Common myeloid progenitor, CD34-positive (primary cell): ENCODE data around the gene STXBP4.

Source experiments
- CTCF ChIA-PET: fragments of 350-600 bp; sonication (Branson Sonifier 250); formaldehyde crosslinking; loops from one replicate; lab custom pipeline; 2021; ENCODE audit warnings: antibody characterized with exemption; lab: Charles Lee
- POLR2A ChIA-PET: fragments of 350-600 bp; sonication (Branson Sonifier 250); formaldehyde crosslinking; loops from one replicate; lab custom pipeline; 2021; ENCODE audit warnings: antibody characterized with exemption; lab: Charles Lee
- DNase-seq, 3 donors: peaks; one replicate each; pipeline versions ENCODE4 v3.0.0 to v3.0.0-alpha.2; 2013
- H3K27ac ChIP-seq, 2 experiments: 1 replicate in 1 of 2; 2 replicates in 1 of 2; pipeline ENCODE4 v1.7.0; 2013; ENCODE audit warnings: inconsistent platforms in 2 of 2, low read length in 2 of 2, mild to moderate bottlenecking in 2 of 2, low read depth in 1 of 2, moderate library complexity in 1 of 2; ENCODE audit not compliant: severe bottlenecking in 2 of 2, insufficient read depth in 1 of 2, poor library complexity in 1 of 2
- H3K27me3 ChIP-seq, 5 experiments: replicated peaks in 2 of 5; 1 replicate in 3 of 5; 2 replicates in 2 of 5; pipeline versions ENCODE4 v1.6.1 to v1.7.0; 2013; ENCODE audit warnings: low read length in 4 of 5, mild to moderate bottlenecking in 2 of 5, moderate library complexity in 2 of 5, inconsistent platforms in 1 of 5; ENCODE audit not compliant: insufficient read depth in 5 of 5, control insufficient read depth in 4 of 5
- H3K36me3 ChIP-seq, 4 experiments: 1 replicate in 2 of 4; 2 replicates in 2 of 4; pipeline versions ENCODE4 v1.6.1 to v1.7.0; 2013; ENCODE audit warnings: low read length in 3 of 4, control low read depth in 1 of 4, mild to moderate bottlenecking in 1 of 4; ENCODE audit not compliant: control insufficient read depth in 4 of 4, insufficient read depth in 4 of 4
- H3K4me1 ChIP-seq, 4 experiments: 1 replicate in 3 of 4; 2 replicates in 1 of 4; pipeline versions ENCODE4 v1.6.1 to v1.7.1; 2013; ENCODE audit warnings: low read length in 3 of 4, mild to moderate bottlenecking in 3 of 4, control low read depth in 1 of 4, inconsistent platforms in 1 of 4, moderate library complexity in 1 of 4; ENCODE audit not compliant: control insufficient read depth in 4 of 4, insufficient read depth in 4 of 4; ENCODE audit errors: control extremely low read depth in 1 of 4
- H3K4me3 ChIP-seq, 7 experiments: 1 replicate in 4 of 7; 2 replicates in 3 of 7; pipeline versions ENCODE4 v1.5.1 to v1.7.0; 2013; ENCODE audit warnings: mild to moderate bottlenecking in 7 of 7, low read length in 6 of 7, moderate library complexity in 6 of 7, inconsistent platforms in 2 of 7, low read depth in 2 of 7, control low read depth in 1 of 7; ENCODE audit not compliant: insufficient read depth in 4 of 7, control insufficient read depth in 1 of 7; ENCODE audit errors: extremely low read depth in 1 of 7
- H3K9me3 ChIP-seq, 5 experiments: 1 replicate in 4 of 5; 2 replicates in 1 of 5; pipeline versions ENCODE4 v1.6.1 to v1.7.1; 2013; ENCODE audit warnings: low read length in 4 of 5, mild to moderate bottlenecking in 2 of 5, inconsistent platforms in 1 of 5, low read depth in 1 of 5, moderate library complexity in 1 of 5; ENCODE audit not compliant: control insufficient read depth in 4 of 5, insufficient read depth in 2 of 5; ENCODE audit errors: control extremely low read depth in 1 of 5
- WGBS: methylation state at CpG from one replicate; pipeline ENCODE4 v1.1.5; 2013; ENCODE audit not compliant: insufficient coverage; 5-methylcytosine and 5-hydroxymethylcytosine counted together

The STXBP4 gene

DNA sequence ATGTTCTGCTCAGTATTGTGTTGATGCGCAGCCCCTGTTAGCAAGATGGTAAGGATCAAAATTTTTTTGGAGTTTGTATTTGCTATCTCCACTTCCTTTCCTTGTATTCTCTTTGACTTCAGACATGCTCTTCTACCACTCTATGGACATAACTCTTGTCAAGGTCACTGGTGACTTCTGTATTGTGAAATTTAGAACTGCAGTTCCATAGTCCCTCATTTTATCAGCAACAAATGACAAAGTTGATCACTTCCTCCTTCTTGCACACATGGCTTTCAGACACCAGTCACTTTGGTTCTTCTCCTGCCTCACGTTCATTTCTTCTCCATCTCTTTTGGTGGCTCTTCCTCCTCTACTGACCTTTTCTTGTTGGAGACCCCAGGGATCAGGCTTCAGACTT, 21.2 kb upstream of the STXBP4 start:
- ChIA-PET CTCF (no interaction called here), POLR2A (no interaction called here)
- WGBS, result 71% methylated on average over 1 of the region's 2 CpGs
- Histone ChIP-seq H3K4me3 (no peak overlapping the region), H3K9me3 (no peaks in the 10 kb centered on the region), H3K36me3 (peaks cover 0 to 3% (median 0%) of the 10 kb centered on the region in 4 experiments), H3K4me1 (peaks cover 0 to 45% (median 15%) of the 10 kb centered on the region in 4 experiments), H3K27ac (no peak overlapping the region), H3K27me3 (no peaks in the 10 kb centered on the region)
- no peak for DNase-seq

DNA sequence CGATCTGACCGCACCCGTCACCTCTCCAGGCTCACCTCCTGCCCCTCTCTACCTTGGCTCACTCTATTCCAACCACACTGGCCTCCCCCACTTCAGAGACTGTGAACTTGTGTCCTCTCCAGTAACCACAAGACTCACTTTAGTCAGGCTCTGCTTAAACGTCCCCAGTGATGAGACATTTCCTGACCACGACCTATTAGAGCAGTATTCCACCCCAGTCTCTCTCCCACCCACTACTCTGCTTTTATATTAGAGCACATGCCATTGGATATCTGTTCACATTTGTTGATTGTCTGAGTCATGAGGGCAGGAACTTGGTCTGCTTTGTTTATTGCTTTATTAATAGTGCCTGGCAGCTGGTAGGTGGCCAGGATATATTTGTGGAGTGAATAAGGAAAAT, 20.2 kb upstream of the STXBP4 start:
- Histone ChIP-seq H3K27ac (no peak overlapping the region), H3K36me3 (peaks cover 0 to 6% (median under 1%) of the 10 kb centered on the region in 4 experiments), H3K4me3 (no peak overlapping the region), H3K4me1 (peaks cover 0 to 45% (median 15%) of the 10 kb centered on the region in 4 experiments), H3K27me3 (no peaks in the 10 kb centered on the region), H3K9me3 (no peaks in the 10 kb centered on the region)
- peak in 2 of 3 donors; percentile 60 to 76 for DNase-seq
- POLR2A ChIA-PET, result no interaction called here
- CTCF ChIA-PET, result no interaction called here
- WGBS, result 46% methylated on average over 5 of the region's 5 CpGs

DNA sequence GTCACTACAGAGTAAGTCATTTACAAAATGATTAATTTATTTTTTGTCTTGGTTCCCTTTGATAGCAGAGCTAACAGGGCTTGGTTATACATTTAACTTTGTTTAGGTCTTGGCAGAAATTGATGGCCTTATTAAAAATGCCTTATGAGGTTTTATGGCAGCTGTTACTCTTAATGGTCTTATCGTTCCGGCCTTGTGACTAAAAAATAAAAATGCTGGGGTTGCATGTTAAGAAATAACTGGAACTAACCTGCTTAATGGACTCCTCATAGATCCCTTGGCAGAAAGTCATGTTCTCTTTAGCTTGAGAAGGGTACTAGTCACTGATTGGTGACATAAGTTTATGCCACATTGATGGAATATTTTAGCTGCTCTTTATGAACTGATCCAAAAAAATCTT, 18.4 kb upstream of the STXBP4 start:
- ChIA-PET POLR2A (no interaction called here), CTCF (interaction anchor here (1.1 kb wide), 1 partner anchor 11 kb away, joined by 4 read pairs; no protein-coding TSS in a partner anchor)
- H3K27ac ChIP-seq, result no peak overlapping the region
- H3K27me3 ChIP-seq, result no peaks in the 10 kb centered on the region
- DNase-seq, result no peak
- H3K36me3 ChIP-seq, result peaks cover 0 to 17% (median 1%) of the 10 kb centered on the region in 4 experiments
- no peaks in the 10 kb centered on the region for H3K9me3 ChIP-seq
- H3K4me1 ChIP-seq, result peaks cover 0 to 37% (median 11%) of the 10 kb centered on the region in 4 experiments
- WGBS, result 100% methylated on average over 2 of the region's 2 CpGs
- H3K4me3 ChIP-seq, result no peak overlapping the region

DNA sequence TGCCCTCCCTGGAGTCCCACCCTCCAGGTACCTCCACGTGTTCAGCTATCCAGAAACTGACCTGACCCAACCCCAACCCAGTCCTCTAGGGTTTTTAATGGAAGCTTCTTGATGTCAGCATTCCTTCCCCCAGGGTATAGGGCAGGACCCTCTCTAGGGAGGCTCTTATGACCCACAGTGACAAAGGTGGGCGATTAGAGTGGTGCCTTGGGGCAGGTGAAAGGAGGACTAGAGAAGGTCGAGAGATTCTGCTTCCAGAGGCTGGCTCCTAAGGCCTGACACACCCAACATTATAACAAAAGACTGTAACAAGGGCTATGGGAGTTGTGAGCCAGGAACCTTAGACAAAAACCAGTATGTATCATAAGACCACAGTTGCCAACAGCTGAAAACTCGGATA, 17.3 kb upstream of the STXBP4 start:
- ChIA-PET CTCF (no interaction called here), POLR2A (no interaction called here)
- H3K4me3 ChIP-seq, result no peak overlapping the region
- no peaks in the 10 kb centered on the region for H3K9me3 ChIP-seq
- peaks cover 0 to 18% (median 1%) of the 10 kb centered on the region in 4 experiments for H3K36me3 ChIP-seq
- no peaks in the 10 kb centered on the region for H3K27me3 ChIP-seq
- H3K4me1 ChIP-seq, result peaks cover 0 to 26% (median 3%) of the 10 kb centered on the region in 4 experiments
- WGBS, result 38% methylated on average over 1 of the region's 4 CpGs
- no peak for DNase-seq
- H3K27ac ChIP-seq, result no peak overlapping the region

DNA sequence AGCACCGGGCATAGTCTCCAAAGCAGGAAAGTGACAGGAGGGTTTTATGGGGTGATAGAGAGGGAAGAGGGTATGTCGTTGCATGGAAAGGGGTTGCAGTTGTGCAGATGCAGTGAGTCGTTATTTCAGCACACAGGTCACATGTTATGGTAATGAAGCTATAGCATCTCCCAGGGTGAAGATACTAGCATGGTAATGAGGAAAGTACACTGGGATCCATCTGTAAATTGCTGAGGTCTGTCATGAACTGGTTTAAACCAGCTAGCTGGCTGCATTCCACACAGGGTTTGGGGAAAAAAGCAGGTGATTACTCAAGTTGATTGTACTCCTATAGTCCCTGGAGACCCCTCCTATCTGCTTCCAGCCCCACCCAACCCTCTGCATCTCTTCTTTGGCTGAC, 11.8 kb upstream of the STXBP4 start:
- WGBS, result 95% methylated on average over 3 of the region's 3 CpGs
- Histone ChIP-seq H3K4me1 (no peaks in the 10 kb centered on the region), H3K36me3 (peaks cover 7 to 47% (median 28%) of the 10 kb centered on the region in 4 experiments), H3K27me3 (no peaks in the 10 kb centered on the region), H3K27ac (no peak overlapping the region), H3K9me3 (no peaks in the 10 kb centered on the region), H3K4me3 (no peak overlapping the region)
- ChIA-PET POLR2A (no interaction called here), CTCF (no interaction called here)
- DNase-seq, result no peak

DNA sequence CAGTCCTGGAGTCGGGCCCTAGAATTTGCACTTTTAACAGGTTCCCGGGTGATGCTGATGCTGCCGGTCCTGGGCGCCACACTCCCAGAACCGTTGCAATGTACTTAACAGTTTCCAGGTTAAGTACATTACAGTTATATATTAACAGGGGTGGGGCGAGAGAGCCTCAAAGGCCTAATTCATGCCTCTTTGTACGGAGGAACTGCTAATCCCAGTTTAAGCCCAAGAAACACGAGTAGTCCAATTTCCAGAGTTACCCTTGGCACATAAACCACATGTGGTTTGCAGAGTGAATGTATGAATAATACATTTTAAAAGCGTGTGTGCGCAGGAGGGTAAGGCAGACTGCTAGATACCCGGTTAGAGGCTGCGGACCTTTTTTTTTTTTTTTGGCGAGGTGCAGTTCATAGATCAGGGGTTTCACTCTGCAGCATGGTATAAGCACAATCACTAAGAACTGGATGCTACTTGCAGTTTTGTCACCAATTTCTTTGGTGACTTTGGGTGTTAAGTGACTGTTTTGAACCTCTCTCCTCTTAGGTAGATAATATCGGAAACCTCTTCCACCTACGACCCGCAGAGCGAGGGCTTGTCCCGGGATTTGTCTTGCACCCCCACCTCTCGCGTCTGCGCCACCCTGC, 824 bp upstream of the STXBP4 start:
- H3K9me3 ChIP-seq, result no peaks in the 10 kb centered on the region
- peak; percentile 62 to 73 (median 66) for DNase-seq
- H3K36me3 ChIP-seq, result peaks cover 0 to 21% (median 11%) of the 10 kb centered on the region in 4 experiments
- H3K27me3 ChIP-seq, result no peaks in the 10 kb centered on the region
- 0% methylated on average over 11 of the region's 21 CpGs for WGBS
- ChIA-PET POLR2A (no interaction called here), CTCF (no interaction called here)
- peak overlapping the region; percentile 78 to 100 (median 93) for H3K4me3 ChIP-seq
- H3K27ac ChIP-seq, result peak overlapping the region; percentile 86 to 94
- H3K4me1 ChIP-seq, result peaks cover 4 to 28% (median 19%) of the 10 kb centered on the region in 4 experiments

DNA sequence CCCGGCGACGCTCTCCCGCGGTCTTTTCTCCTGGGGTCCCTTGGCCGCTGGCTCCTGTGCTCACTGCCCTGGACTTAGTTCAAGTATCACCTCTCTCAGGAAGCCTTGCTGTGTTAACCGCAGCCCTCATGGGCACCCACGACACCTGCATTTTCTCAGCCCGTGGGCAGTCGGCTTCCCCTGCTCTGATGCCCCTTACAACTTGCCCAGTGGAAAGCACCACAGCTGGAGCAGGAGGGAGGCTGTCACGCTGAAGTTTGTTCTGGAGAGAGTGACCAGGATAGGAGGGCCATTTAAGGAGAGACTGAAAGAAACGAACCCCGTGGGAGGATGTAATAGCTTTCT, 395 bp downstream of the STXBP4 start:
- peaks cover 0 to 9% (median 4%) of the 10 kb centered on the region in 4 experiments for H3K36me3 ChIP-seq
- peaks cover 4 to 28% (median 19%) of the 10 kb centered on the region in 4 experiments for H3K4me1 ChIP-seq
- H3K4me3 ChIP-seq, result peak overlapping the region; percentile 78 to 100 (median 93)
- peak overlapping the region; percentile 86 to 94 for H3K27ac ChIP-seq
- ChIA-PET POLR2A (no interaction called here), CTCF (interaction anchor here (1.4 to 2.2 kb wide), 2 partner anchors 16 to 68 kb away, joined by 3 to 4 read pairs; partner anchors contain the start of gene TOM1L1)
- WGBS, result under 1% methylated on average over 13 of the region's 13 CpGs
- H3K9me3 ChIP-seq, result no peaks in the 10 kb centered on the region
- DNase-seq, result no peak
- no peaks in the 10 kb centered on the region for H3K27me3 ChIP-seq
